ENCODE data around the gene GPR65. TPM values are rescaled to one million over a fixed set of nuclear protein-coding genes. Genes with fewer than 3 reads are reported as not detected.

Gene GPR65
- total RNA-seq, 1 experiment from 2014 or later, result not detected

DNA sequence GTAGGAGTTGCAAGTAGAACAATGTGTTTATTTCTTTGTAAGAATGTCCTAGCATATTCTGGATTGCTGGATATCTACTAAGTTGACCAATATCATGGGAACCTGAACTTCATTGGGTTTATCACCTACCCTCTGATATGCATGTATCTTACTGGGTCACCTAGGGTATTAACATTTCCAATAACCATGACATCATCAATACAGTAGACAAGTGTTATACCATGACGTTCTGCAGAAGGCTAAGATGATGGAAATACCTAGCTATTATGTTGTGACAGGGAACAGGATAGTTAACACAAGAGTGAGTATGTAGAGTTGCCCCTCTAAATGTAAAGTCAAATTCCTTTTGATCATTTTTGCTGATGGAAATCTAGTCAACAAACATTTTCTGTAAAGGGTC lies 26.0 kb downstream of the GPR65 start:
- no peak for DNase-seq
- Histone ChIP-seq H4K20me1 (ENCODE audit: insufficient read depth) (no peaks in the 10 kb centered on the region), H3K4me2 (no peak overlapping the region), H2AFZ (no peak overlapping the region), H3K27me3 (ENCODE audit: insufficient read depth, low read depth) (no peaks in the 10 kb centered on the region), H3K9me3 (ENCODE audit: insufficient read depth, low read depth) (no peaks in the 10 kb centered on the region), H3K79me2 (ENCODE audit: low read depth) (no peaks in the 10 kb centered on the region), H3K4me3 (no peak overlapping the region), H3F3A (ENCODE audit: insufficient read depth, low read depth) (no peaks in the 10 kb centered on the region), H3K9me2 (ENCODE audit: insufficient read depth) (no peaks in the 10 kb centered on the region), H3K27ac (no peak overlapping the region), H3K36me3 (ENCODE audit: low read depth) (no peaks in the 10 kb centered on the region), H3K4me1 (replicated peaks; ENCODE audit: insufficient read depth) (no peaks in the 10 kb centered on the region)
- CTCF ChIA-PET, result no interaction called here
- intact Hi-C loops (cut with micrococcal nuclease; ENCODE audit: unreplicated experiment), result no loop called here
- POLR2A ChIA-PET (ENCODE audit: unreplicated experiment), result no interaction called here
- no TSS peak for BruUV-seq (replicated peaks)
- TF ChIP-seq EZH2 (IDR thresholded peaks at IDR 0.05; ENCODE audit: low read depth), result no peak
- TF ChIP-seq, protein P1, sequence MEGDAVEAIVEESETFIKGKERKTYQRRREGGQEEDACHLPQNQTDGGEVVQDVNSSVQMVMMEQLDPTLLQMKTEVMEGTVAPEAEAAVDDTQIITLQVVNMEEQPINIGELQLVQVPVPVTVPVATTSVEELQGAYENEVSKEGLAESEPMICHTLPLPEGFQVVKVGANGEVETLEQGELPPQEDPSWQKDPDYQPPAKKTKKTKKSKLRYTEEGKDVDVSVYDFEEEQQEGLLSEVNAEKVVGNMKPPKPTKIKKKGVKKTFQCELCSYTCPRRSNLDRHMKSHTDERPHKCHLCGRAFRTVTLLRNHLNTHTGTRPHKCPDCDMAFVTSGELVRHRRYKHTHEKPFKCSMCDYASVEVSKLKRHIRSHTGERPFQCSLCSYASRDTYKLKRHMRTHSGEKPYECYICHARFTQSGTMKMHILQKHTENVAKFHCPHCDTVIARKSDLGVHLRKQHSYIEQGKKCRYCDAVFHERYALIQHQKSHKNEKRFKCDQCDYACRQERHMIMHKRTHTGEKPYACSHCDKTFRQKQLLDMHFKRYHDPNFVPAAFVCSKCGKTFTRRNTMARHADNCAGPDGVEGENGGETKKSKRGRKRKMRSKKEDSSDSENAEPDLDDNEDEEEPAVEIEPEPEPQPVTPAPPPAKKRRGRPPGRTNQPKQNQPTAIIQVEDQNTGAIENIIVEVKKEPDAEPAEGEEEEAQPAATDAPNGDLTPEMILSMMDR (conservative IDR thresholded peaks at IDR 0.05), result no peak

DNA sequence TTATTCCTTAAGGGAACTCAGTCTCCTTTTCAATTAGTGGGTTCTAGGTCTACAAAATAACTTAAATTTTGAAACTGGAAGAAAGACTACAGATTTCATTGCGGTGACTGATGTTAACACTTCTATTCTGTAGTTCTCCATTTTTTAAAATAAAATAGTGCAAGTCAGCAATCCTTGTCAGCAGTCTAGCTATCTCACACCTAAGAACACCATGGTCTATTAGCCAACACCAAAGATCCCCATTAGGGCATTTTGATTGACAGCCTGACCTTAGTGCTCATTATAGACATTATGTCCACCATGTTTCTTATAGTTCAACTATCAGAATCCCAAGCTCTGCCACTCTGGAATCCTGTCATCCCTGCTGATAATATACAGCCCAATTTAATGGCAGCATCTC lies 27.4 kb downstream of the GPR65 start:
- H3K79me2 ChIP-seq (ENCODE audit: low read depth), result no peaks in the 10 kb centered on the region
- no TSS peak for BruUV-seq (replicated peaks)
- no peaks in the 10 kb centered on the region for H3K36me3 ChIP-seq (ENCODE audit: low read depth)
- no peaks in the 10 kb centered on the region for H4K20me1 ChIP-seq (ENCODE audit: insufficient read depth)
- no peak overlapping the region for H3K27ac ChIP-seq
- TF ChIP-seq EZH2 (IDR thresholded peaks at IDR 0.05; ENCODE audit: low read depth), result no peak
- TF ChIP-seq, protein P1 (conservative IDR thresholded peaks at IDR 0.05), result no peak
- no peak for DNase-seq
- H3F3A ChIP-seq (ENCODE audit: insufficient read depth, low read depth), result no peaks in the 10 kb centered on the region
- no peak overlapping the region for H3K4me2 ChIP-seq
- no peaks in the 10 kb centered on the region for H3K9me2 ChIP-seq (ENCODE audit: insufficient read depth)
- no peaks in the 10 kb centered on the region for H3K9me3 ChIP-seq (ENCODE audit: insufficient read depth, low read depth)
- H3K4me3 ChIP-seq, result no peak overlapping the region
- H3K4me1 ChIP-seq (replicated peaks; ENCODE audit: insufficient read depth), result no peaks in the 10 kb centered on the region
- ChIA-PET POLR2A (ENCODE audit: unreplicated experiment) (no interaction called here), CTCF (no interaction called here)
- intact Hi-C loops (cut with micrococcal nuclease; ENCODE audit: unreplicated experiment), result no loop called here
- no peaks in the 10 kb centered on the region for H3K27me3 ChIP-seq (ENCODE audit: insufficient read depth, low read depth)
- no peak overlapping the region for H2AFZ ChIP-seq

DNA sequence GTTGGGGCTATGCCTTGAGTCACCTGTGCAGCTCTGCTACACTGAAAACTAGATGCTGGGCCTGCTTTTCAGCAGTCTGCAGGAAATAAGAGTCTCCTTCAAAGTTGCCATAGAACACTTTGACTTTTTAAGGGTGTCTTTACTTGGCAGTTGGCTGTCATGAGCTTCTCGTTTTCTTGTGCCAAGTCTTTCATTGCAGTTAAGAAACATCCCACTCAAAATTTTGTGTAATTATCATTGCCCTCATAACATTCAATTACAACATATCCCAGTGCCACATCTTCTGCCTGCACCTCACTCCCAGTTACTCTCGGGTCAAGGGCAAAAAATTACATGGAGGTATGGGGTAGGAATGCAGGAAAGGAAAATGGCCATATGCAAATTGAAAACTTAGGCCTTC lies 29.1 kb downstream of the GPR65 start:
- intact Hi-C loops (cut with micrococcal nuclease; ENCODE audit: unreplicated experiment), result no loop called here
- POLR2A ChIA-PET (ENCODE audit: unreplicated experiment), result no interaction called here
- no TSS peak for BruUV-seq (replicated peaks)

More for the DNA sequence above, 29.1 kb downstream of the GPR65 start:
- no peaks in the 10 kb centered on the region for H3K9me3 ChIP-seq (ENCODE audit: insufficient read depth, low read depth)
- no peaks in the 10 kb centered on the region for H3K36me3 ChIP-seq (ENCODE audit: low read depth)
- TF ChIP-seq, protein P1 (conservative IDR thresholded peaks at IDR 0.05), result no peak
- TF ChIP-seq EZH2 (IDR thresholded peaks at IDR 0.05; ENCODE audit: low read depth), result no peak
- H3K27ac ChIP-seq, result no peak overlapping the region
- CTCF ChIA-PET, result no interaction called here
- DNase-seq, result no peak
- H4K20me1 ChIP-seq (ENCODE audit: insufficient read depth), result no peaks in the 10 kb centered on the region
- no peaks in the 10 kb centered on the region for H3F3A ChIP-seq (ENCODE audit: insufficient read depth, low read depth)
- no peaks in the 10 kb centered on the region for H3K27me3 ChIP-seq (ENCODE audit: insufficient read depth, low read depth)
- no peak overlapping the region for H2AFZ ChIP-seq
- no peak overlapping the region for H3K4me2 ChIP-seq
- no peak overlapping the region for H3K4me3 ChIP-seq
- no peaks in the 10 kb centered on the region for H3K4me1 ChIP-seq (replicated peaks; ENCODE audit: insufficient read depth)
- H3K79me2 ChIP-seq (ENCODE audit: low read depth), result no peaks in the 10 kb centered on the region
- no peaks in the 10 kb centered on the region for H3K9me2 ChIP-seq (ENCODE audit: insufficient read depth)

Data from PC-9 (cell line).